ENCODE results near the gene MUC22. TPM values are rescaled to one million over a fixed set of nuclear protein-coding genes. Genes with fewer than 3 reads are reported as not detected.

Gene MUC22
- total and polyA plus RNA-seq, 3 donors from 2014 or later: 0.21 to 0.87 (median 0.31) TPM

GRCh38 chr6:31053873-31054272, 43.6 kb downstream of the MUC22 start:
- TF ChIP-seq POLR2A (IDR thresholded peaks at IDR 0.05): no peak
- TF ChIP-seq, protein P1, sequence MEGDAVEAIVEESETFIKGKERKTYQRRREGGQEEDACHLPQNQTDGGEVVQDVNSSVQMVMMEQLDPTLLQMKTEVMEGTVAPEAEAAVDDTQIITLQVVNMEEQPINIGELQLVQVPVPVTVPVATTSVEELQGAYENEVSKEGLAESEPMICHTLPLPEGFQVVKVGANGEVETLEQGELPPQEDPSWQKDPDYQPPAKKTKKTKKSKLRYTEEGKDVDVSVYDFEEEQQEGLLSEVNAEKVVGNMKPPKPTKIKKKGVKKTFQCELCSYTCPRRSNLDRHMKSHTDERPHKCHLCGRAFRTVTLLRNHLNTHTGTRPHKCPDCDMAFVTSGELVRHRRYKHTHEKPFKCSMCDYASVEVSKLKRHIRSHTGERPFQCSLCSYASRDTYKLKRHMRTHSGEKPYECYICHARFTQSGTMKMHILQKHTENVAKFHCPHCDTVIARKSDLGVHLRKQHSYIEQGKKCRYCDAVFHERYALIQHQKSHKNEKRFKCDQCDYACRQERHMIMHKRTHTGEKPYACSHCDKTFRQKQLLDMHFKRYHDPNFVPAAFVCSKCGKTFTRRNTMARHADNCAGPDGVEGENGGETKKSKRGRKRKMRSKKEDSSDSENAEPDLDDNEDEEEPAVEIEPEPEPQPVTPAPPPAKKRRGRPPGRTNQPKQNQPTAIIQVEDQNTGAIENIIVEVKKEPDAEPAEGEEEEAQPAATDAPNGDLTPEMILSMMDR (IDR thresholded peaks at IDR 0.05): no peak
- no peak overlapping the region for H3K27ac ChIP-seq
- DNase-seq: no peak
- H3K4me1 ChIP-seq: peaks cover 4% of the 10 kb centered on the region
- no peaks in the 10 kb centered on the region for H3K9me3 ChIP-seq
- WGBS, 2 donors: 53 to 62% methylated on average over 8 of the region's 8 CpGs
- intact Hi-C loops (cut with DNase I; ENCODE audit: low total_unique reads): no loop called here
- H3K36me3 ChIP-seq (ENCODE audit: low read depth, missing control alignments): no peaks in the 10 kb centered on the region
- no peaks in the 10 kb centered on the region for H3K27me3 ChIP-seq
- no peak overlapping the region for H3K4me3 ChIP-seq

DNA sequence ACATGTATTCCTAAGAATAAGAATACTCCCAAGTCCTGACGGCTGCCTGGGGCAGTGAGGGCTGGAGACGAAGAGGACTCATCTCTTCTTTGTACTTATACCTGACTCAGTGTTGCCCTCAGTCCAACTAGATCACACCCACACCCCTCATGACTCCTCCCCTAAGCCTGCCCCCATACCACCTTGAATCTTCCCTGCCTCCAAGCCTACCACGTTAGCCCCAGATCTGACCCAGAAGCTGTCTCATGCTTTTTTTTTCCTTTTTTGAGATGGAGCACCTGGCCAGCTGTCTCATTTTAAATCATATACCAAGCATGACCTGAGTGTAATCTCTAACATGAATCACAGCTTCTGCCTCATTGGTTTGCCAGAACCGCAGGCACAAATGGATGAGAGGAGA, 45.2 kb downstream of the MUC22 start:
- 85 to 87% methylated on average over 4 of the region's 4 CpGs for WGBS, 2 donors
- intact Hi-C loops (cut with DNase I; ENCODE audit: low total_unique reads): no loop called here

DNA sequence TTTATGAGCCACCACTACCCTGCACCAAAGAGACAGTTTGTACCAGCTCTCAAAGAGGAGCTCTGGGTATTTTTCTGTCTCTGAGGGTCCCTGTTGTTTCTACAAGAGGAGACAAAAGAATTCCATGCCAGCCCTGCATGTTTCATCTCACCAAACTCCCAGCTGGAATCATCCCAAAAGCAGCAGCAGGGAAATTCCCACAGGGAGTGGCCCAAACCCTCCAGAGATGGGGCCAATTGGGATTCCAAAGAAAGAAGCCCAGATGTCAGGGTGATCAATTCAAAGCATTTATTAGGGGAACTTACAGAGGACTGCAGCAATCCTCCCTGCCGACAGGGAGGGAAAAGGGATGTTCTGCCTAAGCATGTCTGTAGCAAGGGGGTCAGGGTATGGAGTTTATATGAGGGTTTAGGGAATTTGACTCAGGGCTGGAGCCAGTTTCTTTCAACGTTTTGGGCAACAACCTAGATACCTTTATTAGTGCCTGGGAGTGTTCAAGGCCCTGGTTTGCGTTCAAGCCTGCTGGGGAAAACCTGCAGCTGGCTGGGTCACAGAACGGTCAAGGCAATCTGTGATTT, 47.2 kb downstream of the MUC22 start:
- no peak for TF ChIP-seq POLR2A (IDR thresholded peaks at IDR 0.05)
- TF ChIP-seq, protein P1 (IDR thresholded peaks at IDR 0.05): no peak
- intact Hi-C loops (cut with DNase I; ENCODE audit: low total_unique reads): no loop called here
- 52 to 65% methylated on average over 4 of the region's 4 CpGs for WGBS, 2 donors

More for the DNA sequence above, 45.2 kb downstream of the MUC22 start:
- no peak overlapping the region for H3K4me3 ChIP-seq
- H3K36me3 ChIP-seq (ENCODE audit: low read depth, missing control alignments): no peaks in the 10 kb centered on the region
- no peak overlapping the region for H3K27ac ChIP-seq
- TF ChIP-seq, protein P1 (IDR thresholded peaks at IDR 0.05): no peak
- no peak for TF ChIP-seq POLR2A (IDR thresholded peaks at IDR 0.05)
- H3K9me3 ChIP-seq: no peaks in the 10 kb centered on the region
- no peaks in the 10 kb centered on the region for H3K27me3 ChIP-seq
- DNase-seq: no peak
- peaks cover 4% of the 10 kb centered on the region for H3K4me1 ChIP-seq

DNA sequence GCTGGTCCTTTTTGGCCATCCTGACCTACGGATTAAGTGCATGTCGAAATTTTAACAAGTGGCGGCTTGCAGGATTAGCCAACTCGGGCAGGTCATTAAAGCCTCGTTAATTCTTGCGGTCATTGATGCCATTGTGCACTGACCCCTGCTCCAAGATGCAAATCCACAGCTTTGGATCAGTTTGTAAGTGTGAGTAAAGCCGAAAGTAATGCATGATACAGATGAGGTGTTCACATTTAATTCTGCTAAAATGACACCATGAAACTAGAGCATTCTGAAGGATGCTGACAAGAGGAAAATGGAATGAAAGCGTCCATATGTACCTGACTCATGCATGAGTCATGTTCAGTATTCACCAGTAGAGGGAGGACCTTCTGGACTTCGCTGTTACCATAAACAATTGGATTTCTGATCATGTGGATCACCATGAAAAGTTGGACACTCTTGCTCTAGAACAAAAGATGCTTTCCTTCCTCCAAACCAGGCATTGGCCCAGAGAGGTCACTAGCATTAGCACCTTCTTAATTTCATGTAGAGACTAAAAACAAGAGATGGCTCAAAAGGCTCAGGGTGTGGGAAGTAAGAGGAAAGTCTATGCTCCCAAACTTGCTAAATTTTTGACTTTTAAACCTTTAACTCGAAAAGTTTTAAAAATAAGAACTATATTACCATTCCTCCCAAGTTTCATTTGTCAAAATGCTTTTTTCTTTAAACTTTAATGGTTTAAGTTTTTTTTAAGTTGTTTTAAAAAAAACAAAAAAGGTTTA, 48.0 kb downstream of the MUC22 start:
- intact Hi-C loops (cut with DNase I; ENCODE audit: low total_unique reads): no loop called here
- no peaks in the 10 kb centered on the region for H3K9me3 ChIP-seq
- H3K36me3 ChIP-seq (ENCODE audit: low read depth, missing control alignments): no peaks in the 10 kb centered on the region
- no peak for DNase-seq
- H3K27ac ChIP-seq: no peak overlapping the region
- H3K27me3 ChIP-seq: no peaks in the 10 kb centered on the region
- TF ChIP-seq, protein P1 (IDR thresholded peaks at IDR 0.05): peak in 2 of 3 experiments; percentile 25 to 34
- TF ChIP-seq POLR2A (IDR thresholded peaks at IDR 0.05): no peak
- no peak overlapping the region for H3K4me3 ChIP-seq
- H3K4me1 ChIP-seq: peaks cover 4% of the 10 kb centered on the region
- 81 to 83% methylated on average over 10 of the region's 10 CpGs for WGBS, 2 donors

More for the DNA sequence above, 47.2 kb downstream of the MUC22 start:
- H3K27ac ChIP-seq: no peak overlapping the region
- H3K27me3 ChIP-seq: no peaks in the 10 kb centered on the region
- H3K4me1 ChIP-seq: peaks cover 4% of the 10 kb centered on the region
- H3K36me3 ChIP-seq (ENCODE audit: low read depth, missing control alignments): no peaks in the 10 kb centered on the region
- no peak overlapping the region for H3K4me3 ChIP-seq
- no peak for DNase-seq
- H3K9me3 ChIP-seq: no peaks in the 10 kb centered on the region
